Measurements from ENCODE around the gene ADAM19.

Gene ADAM19

DNA sequence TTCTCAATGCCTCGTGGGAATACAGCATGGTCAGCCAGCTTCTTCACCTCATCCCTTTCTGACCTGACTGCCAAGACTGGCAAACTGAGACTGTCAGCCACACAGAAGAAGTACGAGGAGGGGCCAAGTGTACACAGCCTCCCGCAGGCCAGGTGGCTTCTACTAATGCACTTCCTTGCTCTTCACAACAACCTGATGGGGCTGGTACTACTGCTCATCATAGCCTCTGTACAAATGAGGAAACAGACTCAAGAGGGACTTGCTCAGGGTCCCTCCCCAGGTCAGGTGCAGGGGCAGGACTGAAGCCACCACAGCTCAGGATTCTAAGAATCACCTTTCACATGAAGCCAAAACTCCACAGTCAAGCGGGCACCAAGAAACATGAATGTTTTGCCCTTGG, 94.3 kb downstream of the ADAM19 start:
- DNase-seq, result no peak

DNA sequence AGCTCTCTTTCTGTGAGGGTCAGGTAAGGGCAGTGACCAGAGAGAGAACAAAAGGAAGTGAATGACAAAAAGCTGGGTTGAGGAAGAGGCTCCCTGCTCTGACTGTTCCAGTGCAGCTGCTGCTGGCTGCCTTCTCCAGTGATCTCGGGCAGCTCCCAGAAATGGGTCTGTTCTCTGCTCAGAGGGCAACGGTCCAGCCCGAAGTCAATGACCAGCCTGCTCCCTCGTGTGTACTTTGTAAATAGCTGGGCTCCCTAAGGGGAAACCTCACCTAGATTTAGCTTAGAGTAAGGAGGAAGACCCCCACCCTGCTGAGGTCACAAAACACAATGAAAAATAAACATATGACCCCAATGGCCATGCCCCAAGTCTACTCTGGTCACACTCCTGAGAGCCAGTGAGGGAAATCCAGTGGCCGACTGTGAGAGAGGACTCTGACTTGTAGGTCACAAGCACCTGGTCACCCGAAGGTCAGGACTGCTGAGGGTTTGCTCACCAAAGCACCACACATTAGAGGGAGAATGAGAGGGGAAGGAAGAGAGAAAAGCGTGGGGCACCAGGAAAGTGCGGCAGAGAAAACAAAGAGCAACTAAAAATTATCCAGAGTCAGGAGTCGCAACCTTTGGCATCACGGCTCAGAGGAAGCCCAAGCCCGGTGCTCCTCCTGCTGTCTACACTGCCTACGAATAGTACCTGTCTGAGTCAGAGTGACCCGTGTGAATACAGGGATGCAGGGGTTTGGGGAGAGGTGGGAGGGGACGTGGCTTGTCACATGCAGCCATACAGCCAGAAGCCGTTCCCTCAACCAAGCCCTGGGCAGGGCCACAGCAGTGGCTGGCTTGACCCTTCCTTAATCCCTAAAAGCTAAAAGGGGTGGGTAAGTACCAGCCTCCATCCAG, 95.7 kb downstream of the ADAM19 start:
- DNase-seq, result no peak

DNA sequence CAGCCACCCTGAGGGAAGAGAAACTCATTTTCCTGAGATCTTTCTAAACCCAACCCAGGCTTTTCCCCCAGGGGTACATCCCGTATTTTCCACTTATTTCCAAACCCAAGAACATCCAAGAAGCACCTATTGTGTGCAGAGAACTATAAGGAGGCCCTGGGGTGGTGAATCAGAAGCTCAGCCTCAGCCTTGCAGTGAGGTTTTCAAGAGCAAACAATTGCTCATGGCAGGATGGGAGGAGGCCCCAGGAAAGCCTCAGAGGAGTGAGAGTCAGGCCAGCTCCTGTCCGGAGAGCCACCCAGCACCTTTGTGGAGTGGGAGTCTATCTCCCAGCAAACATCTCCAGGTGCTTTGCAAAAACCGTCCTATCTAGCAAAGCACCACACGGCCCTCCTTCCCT, 96.4 kb downstream of the ADAM19 start:
- DNase-seq, result no peak

DNA sequence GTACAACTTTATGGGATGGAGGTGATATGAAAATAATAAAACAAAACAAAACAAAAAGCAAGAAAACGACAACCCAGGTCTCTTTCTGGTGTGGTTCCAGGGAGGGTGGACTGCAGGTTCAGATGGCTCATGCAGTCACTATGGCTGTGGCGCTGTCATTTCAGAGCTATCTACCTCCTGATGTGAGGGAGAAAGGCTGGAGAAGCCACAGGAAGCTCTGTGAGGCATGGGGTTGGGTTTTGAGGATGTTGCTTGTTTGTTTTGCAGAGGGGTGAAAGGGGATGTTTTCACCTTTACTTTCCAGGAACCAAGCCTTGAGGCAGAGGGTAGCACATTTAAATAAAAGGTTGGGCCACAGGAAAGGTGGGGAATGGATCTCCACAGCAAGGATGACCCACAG, 96.8 kb downstream of the ADAM19 start:
- DNase-seq, result no peak

DNA sequence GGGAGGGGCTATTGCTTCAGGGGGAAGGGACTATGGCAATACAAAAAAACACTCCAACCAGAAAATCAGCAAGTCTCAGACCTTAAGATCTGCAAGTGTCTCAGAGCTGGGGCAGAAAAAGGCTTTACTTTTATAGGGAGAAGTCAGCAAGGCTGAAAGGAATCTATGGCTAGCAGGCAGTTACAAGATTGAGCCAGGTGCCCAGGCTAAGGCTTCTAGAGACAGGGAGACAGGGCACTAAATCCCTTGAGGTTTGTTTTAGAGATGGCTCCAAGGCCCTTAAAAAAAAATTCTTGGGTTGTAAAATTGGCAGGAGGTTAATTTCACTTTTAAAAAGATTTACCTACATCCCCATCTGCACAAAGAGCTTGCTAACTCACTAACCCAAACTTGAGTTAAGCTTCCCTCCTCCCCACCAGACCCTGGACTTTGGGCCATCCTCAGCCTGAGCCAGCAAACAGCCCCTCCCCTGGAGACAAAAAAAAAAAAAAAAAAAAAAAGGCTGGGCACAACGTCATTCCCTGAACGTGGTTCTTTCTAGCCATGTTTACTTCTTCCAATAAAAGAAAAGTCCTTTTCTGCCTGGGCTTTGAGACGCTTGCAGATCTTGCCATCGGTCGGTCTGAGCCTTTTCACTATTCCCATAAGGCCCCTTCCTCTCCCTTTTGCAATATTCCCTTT, 97.6 kb downstream of the ADAM19 start:
- no peak for DNase-seq

DNA sequence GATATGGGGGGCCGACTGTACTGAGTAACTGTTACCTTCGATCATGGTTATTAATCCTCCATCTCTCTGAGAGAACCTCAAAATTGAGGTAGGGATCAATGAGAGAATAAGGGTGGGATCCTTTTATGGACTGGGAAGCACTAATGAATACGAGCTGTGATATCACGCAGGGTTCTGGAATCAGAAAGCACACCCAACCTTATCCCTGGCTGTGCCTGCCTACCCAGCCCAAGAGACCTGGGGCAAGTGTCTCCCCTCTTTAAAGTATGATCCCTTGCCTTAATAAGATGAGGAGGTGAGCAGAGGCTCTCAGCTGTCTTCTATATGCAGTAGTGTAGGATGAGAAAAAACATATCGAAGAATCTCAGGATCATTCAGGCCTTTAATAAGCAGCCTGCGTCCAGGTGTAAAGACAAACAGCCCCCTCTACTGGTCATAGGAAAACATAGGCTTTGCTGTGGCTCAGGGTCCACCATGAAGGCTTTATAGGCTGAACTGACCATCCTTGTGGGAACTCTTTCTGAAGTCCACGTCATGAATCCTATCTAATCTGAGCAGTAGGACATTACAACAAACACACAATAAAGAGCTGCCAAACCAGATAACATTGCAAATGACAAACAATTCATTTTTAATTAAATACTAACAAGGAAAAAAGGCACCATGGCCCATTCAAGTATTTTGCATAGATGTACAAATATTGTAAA, 98.7 kb downstream of the ADAM19 start:
- no peak for DNase-seq

DNA sequence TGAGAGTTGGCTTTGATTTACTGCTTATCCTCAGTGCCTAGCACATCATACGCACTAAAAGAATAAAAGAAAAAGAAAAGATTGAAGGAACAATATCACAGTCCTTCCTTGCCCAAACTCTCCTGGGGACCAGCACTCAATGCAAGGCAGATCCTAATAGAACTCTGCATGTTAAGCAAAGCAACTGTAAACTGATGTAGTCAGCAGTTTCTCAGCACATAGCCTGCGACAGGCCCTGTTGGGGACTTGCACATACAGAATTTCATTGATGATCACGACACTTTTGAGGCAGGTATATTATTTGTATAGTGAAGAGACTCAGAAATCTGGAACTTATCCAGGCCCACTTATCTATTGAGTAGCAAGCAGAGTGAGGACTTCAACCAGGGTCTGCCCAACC, 100.1 kb downstream of the ADAM19 start:
- DNase-seq, result no peak

DNA sequence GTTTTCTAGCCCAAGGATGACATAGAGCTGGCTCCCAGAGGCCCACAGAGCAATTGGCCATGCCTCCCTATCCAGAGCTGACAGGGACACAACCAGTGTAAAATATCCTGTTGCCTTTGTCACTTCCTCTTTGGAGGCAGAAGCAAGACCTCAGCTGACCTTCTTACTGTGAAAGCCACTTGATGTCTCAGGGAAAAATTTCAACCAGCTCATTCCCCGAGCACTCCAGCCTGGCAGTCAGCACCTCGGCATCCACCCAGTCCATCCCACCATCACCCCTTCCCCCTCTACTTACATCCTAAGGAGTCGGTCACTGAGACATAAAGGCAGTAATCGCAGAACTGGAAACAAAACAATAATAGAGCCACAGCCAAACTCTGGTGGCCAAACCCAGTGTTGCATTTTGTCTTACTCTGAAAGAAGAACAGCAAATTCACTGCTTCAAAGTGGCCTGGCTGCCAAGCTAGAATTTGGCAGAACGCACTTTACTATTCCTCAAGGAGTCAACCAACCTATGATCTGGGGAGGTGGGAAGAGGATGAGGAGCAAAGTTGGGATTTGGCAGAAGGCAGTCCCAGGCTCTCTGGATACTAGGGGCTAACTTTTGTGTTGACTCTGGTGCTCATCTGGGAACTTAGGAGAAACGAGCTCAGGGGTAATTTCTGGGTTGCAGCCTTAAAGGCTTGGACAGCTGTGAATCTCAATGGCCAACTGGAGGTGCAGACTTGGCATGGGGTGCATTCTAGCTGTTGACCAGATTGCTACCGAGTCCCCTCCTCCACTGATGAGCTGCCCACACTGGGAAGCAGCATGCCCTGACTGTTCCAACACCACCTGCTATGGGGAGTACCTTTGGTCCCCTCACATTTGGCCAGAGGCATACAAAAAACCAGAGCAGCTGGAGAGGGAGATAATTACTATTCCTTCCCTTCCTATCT, 101.9 kb downstream of the ADAM19 start:
- no peak for DNase-seq

DNA sequence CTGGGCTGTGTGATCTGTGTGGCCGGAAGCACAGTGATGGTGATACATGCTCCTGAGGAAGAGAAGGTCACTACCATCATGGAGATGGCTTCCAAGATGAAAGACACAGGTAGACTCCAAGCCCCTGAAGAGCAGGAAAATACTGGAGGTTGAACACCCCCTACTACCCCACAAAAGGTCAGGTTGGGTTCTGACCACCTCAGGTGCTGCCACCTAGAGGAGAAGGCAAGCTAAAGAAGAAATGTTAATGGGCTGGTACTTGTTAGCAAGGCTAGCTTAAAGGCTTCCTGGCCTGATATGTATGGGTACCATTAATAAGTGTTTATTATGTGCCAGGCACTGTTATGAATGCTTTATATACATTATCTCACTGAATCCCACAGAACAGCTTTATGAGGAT, 103.9 kb downstream of the ADAM19 start:
- DNase-seq, result no peak

DNA sequence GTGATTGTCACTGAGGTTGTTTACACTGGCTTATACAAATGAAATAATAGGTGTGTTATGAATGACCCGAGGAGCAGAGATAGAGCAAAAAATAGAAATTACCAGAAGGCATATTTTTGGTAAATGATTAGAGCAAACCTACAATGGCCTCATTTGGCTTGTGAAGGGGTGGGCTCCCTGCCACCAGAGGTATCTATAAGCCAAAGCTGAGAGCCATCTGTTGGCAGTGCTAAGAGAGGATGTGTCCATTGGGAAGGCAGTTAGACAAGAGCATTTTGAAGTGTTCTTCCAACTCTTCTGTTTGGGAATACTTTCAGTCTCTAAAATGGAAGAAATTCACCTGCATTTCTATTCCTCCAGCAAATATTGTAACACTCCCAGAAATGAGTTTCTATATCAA, 104.9 kb downstream of the ADAM19 start:
- DNase-seq, result no peak

DNA sequence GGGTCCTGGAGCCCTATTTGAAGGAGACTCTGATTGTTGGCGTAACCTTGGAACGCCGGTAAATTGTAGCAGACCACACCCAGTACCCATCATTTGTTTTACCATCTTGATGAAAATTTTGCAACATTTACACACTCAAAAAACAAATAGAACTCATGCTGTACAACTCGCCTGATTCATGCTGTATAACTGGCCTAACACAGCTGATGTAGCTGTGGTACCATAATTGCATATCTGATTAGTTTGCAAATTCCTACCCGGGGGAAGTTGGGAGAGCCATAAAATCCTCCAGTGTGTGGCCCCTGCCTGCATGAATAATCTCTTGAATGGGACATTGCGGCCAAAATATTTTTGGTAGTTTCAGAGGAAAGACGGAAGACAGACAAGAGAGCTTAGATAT, 105.9 kb downstream of the ADAM19 start:
- DNase-seq, result no peak

DNA sequence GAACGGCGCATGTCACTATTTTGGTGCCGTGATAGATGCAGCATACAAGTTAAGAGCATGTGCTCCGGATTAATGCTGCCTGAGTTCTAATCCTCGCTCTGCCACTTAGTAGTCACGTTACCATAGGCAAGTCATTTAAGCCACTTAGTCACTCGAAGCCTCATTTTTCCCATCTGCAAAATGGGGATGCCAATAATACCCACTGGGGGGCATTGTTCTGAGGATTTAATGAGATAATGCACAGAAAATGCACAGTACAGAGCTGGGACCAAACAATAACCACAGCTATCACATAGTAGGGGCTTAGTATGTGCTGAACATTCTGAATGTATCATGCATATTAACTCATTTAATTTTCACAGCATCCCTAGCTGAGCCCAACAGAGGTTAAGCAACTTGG, 106.5 kb downstream of the ADAM19 start:
- DNase-seq, result no peak

DNA sequence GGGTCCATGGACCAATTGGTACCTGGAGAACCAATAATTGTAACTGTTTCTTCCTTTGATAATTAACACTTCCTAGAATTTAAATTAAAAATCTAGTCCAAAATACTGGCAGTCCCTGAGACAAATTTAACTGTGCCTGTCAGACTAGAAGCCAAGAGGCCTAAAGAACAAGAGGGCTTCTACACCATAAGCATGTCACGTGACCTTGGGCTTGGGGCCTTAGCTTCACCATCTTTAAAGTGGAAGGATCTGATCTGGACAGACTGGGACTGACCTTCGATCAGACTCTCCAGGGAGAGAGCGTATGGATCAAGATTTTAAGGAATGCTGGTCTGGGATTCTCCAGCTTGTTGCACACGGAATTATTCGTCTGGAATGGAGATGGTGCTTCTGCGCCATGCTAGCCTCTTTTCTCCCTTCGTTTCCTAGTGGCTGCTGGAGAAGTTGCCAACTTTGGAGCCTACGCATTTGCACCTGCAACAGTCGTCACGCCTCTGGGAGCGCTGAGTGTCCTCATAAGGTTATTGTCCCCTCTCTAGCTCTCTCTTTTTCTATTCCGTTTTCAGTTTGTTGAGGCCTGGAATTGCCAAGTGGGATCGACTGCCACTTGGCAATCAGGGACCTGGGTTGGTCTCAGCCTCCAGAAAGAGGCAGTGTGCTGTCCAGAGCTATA, 107.1 kb downstream of the ADAM19 start:
- no peak for DNase-seq

DNA sequence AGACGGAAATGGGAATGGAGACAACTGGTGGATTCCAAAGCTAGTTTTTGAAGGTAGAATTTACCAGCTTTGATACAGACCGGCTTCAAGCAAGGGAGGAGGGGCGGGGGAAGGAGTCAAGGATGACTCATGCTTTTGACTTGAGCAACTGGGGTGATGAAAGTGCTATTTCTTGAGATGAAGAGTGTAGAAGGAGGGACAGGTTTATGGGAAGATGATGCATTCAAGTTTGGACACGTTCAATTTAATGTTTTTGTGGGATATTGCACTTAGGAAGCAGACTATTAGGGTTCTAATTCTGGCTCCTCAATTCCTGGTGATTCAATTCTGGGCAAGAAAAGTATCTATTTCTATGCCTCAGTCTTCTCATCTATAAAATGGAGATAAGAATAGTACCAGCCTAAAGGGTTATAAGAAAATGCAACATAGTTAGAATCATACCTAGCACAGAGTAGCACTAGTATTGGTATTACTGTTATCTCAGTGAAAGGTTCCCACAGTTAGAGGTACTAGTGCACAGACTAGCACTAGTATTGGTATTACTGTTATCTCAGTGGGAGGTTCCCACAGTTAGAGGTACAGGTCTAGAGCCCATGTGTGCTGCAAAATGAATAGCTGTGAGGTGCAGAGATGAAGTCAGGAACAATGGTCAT, 110.9 kb downstream of the ADAM19 start:
- DNase-seq, result no peak

DNA sequence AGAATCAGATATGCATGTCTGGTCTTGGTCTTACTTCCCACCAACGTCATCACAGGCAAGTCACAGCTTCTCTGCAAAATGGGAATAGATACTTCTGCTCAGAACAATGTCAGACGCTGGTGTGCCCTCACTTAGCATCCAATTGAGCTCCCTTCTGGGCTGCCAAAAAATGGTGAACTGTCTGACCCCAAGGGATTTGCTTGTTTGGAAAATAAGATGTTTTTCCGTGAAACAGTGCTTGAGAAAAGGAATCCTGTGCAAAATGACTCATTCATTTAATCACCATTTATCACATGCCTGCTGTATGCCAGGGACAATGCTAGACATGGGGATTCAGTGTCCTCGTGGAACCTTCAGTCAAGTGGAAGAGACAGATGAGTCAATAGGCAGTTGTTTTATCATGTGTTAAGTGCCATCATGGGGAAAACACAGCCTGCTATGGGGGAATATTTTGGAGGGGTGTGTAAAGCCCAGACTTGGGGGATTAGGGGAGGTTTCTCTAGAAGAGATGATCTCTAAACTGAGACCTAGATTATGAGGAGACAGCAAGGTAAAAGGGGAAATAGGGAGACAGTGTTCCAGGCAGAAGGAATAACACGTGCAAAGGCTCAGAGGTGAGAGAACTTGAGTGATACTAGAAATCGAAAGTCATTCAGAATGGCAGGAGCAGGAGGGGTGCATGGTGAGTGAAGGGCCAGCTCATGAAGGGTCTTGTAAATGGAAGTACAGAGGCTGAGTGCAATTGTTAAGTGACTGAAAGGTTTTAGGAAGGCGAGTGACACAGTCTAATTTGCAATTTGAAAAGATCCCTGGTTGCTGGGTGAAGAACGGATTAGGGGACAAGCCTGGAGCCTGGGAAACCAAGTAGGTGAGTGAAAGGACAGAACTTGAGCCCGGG, 111.7 kb downstream of the ADAM19 start:
- no peak for DNase-seq

DNA sequence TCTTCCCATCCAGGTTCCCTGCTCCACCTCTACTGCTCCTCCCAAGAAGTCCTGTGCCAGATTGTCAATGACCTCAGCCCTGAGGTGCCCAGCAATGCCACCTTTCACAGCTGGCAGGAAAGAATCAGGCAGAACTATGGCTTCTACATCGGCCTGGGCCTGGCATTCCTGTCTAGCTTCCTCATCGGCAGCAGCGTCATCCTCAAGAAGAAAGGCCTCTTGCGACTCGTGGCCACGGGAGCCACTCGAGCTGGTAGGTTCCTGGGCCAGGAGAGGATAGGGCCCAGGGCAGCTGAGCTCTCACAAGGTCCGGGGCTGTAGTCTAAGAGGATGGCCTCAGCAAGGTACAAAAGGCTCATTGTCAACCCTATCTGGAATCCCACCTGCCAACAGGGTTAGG, 112.5 kb downstream of the ADAM19 start:
- no peak for DNase-seq

DNA sequence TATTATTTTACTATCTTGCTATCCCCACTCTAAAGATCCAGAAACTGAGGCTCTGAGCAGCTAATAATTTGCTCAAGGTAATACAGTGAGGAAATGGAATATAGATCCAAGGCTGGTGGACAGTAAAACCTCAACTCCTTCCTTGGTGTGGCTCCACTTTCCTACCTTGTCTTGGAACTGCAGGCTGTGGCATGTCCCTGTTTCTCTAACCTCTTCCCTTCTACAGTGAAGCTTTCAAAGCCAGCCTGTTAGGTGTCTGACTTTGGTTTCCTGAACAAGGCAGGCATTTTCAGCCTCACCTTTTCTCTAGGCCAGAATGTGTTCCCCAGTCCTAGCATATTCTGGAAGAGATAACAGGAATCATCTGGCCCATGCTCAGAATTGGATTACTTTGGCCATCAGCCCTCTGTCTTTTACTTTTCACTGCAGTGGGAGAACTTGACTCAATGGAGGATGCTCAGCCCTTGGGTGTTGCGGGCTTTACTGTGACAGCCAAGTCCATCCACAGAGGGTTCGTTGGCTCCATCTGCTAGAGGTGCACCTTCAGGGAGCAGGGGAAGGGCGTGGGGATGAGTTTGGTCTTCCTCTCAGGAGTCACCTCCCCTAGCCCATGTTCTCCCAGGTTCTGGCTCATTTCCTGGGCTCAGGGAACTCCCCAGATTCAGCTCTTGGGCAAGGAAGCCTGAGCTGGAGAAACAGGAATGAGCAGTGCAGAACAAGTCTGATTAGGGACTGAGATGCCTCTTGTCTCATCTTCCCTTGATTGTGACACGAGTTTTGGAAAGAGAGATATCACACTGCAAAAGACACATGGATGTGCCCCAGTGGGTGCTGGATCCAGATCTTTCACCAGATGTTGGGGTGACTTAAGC, 114.4 kb downstream of the ADAM19 start:
- no peak for DNase-seq

DNA sequence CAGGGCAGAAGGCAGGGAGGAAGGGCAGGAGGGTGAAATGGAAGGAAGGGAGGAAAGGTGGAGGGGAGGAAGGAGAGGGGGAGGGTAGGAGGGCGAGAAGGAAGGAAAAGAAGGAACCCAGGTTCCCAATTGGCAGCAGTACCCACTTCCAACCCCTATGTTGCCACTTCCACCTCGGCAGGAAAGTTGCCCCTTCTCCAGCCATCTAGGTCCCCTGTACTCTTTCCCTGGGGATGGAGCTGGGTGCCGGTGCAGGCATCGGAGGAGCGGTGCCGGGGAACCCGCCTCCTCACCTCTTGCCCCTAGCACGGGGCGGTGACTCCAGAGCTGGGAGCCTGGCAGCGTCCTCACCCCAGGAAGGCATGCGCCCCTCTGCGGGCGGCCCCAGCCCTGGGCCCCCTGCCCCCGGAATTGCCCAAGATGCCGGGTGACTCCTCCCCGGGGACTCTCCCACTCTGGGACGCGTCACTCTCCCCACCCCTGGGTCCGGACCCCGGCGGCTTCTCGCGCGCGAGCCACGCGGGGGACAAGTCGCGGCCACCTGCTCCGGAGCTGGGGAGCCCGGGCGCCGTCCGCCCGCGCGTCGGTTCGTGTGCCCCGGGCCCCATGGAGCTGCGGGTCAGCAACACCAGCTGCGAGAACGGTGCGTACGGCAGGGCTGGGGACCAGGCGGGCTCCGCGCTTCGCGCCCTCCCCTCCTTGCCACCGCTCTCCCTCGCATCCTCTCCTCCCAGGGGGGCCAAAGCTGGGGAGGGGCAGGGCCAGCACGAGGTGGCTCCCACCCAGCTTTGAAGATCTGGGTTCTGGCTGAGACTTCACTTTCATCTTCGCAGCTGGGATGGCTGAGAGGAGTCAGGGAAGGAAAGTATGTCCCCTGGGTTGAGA, 115.6 kb downstream of the ADAM19 start, which contains the start of gene NIPAL4:
Gene NIPAL4, plus strand, starts transcription at position 499 of the 885 bp plus-strand sequence. Its CDS starts 108 bp downstream, at position 607.
- DNase-seq, result peak; percentile 8

Data from T-helper 9 cell (primary cell).